GM12891 (cell line): ENCODE data around the gene IL1B.

Source experiments
- PAX5 ChIP-seq: IDR thresholded peaks from 2 replicates; pipeline ENCODE4 v1.6.1; 2011; ENCODE audit warnings: low read length, moderate library complexity, mild to moderate bottlenecking; ENCODE audit not compliant: insufficient read depth, severe bottlenecking
- POLR2A ChIP-seq: IDR thresholded peaks from 2 replicates; pipeline ENCODE4 v1.6.1; 2011; ENCODE audit warnings: low read depth, low read length, control low read depth
- POLR2AphosphoS5 ChIP-seq: IDR thresholded peaks from 2 replicates; pipeline ENCODE4 v1.6.1; 2011; ENCODE audit warnings: low read depth, low read length, control low read depth
- TAF1 ChIP-seq: IDR thresholded peaks from 2 replicates; pipeline ENCODE4 v1.6.1; 2011; ENCODE audit warnings: low read depth, low read length, control low read depth

- no peak for TF ChIP-seq POLR2AphosphoS5
- TF ChIP-seq PAX5: no peak
- no peak for TF ChIP-seq POLR2A
- TF ChIP-seq TAF1: no peak
Measured at GRCh38 chr2:112840068-112840445, 3.5 kb upstream of the IL1B start.
